Measurements from ENCODE around the gene NHERF2.
"Not testable (repeated sequence)": the region's sequence is repeated elsewhere in the genome, so short reads cannot be mapped to it uniquely, and the experiment has no call there.

Gene NHERF2

DNA sequence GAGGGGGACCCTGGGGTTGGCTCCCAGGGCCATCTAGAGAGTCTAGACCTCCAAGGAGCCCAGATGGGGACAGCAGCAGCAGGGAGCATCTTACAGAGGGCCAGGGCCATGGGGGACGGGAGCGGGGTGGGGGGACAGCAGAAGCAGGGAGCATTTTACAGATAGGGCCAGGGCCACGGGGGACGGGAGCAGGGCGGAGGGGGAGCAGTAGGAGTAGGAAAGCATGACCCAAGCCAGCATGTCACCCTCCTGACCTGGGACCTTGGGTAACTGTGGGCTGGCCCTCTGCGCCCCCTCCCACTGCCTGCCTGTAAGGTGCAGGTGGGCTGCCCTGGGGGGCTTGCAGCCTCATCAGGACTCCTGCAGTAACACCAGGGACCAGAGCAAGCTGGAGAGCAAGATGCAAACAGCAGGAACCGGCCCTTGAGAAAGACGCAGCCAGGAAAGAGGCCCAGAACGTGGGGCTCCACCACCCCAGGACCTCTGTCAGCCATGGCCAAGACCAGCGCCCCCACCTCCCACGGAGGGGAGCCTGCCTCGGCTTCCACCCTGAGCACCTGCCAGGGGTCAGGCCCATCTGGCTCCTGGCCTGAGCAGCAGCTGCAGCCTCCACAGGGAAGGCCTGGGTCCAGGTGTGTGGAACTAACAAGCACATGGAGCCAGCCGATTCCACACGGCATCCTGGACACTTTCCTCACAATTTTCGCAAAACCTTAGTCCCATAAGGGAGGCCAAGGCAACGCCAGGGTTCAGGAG is 19.4 kb upstream of the NHERF2 start:
- no peak for DNase-seq (ENCODE audit: low spot score)

GRCh38 chr16:2008009-2008526 is 18.6 kb upstream of the NHERF2 start:
- DNase-seq (ENCODE audit: low spot score), result peak; percentile 79

- peak; percentile 43 for DNase-seq (ENCODE audit: low spot score)
Measured at GRCh38 chr16:2008631-2009163, 18.0 kb upstream of the NHERF2 start.

GRCh38 chr16:2009164-2009711 is 17.5 kb upstream of the NHERF2 start:
- DNase-seq (ENCODE audit: low spot score), result no peak

DNA sequence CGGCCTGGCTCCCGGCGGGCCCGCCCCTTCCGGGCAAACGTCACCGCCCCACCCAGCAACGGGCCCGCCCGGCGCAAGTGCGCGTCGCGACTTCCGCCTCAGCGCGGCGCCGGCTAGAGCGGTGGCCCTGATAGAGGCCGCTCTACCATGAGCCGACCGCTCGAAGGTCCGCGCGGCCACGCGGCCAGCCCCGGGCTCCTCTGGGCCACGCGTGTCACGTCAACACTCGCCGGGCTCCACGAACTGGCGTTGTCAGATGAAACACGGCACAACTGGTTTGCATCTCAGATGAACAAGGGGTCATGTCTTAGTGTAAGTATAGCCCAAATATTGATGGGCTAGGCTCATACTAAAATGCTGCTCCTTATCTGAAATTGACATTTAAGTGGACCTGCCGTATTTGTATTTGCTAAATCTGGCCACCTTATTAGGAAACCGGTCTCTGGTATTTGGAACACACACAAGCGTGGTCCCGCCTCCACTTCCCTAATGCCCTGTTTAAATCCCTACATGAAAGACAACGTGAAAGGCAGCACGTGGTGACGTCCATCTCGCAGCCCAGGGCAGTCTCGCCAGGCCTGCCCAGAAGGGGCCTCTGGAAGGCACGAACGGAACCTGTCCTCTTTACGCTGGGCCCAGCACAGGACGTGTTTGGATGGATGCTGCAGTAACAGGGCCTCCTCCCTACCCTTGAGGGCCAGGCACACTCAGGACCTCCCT is 16.8 kb upstream of the NHERF2 start, which contains the start of gene ZNF598:
Gene ZNF598, minus strand, starts transcription at position 31 of the 720 bp plus-strand sequence.
- peak; percentile 88 for DNase-seq (ENCODE audit: low spot score)

DNA sequence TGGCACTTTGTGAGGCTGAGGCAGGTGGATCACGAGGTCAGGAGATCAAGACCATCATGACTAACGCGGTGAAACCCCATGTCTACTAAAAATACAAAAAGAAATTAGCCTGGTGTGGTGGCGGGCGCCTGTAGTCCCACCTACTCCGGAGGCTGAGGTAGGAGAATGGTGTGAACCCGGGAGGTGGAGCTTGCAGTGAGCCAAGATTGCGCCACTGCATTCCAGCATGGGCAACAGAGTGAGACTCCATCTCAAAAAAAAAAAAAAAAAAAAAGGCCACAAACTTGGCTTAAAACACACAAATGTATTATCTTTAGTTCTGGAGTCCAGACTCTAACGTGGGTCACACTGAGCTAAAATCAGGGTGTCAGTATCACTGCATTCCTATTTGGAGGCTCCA is 15.0 kb upstream of the NHERF2 start:
- DNase-seq (ENCODE audit: low spot score), result not testable (repeated sequence)

- DNase-seq (ENCODE audit: low spot score), result no peak
Measured at GRCh38 chr16:2013527-2013926, 13.2 kb upstream of the NHERF2 start.

GRCh38 chr16:2015117-2015946 is 11.4 kb upstream of the NHERF2 start:
- DNase-seq (ENCODE audit: low spot score), result no peak

GRCh38 chr16:2015947-2016208 is 10.8 kb upstream of the NHERF2 start:
- no peak for DNase-seq (ENCODE audit: low spot score)

DNA sequence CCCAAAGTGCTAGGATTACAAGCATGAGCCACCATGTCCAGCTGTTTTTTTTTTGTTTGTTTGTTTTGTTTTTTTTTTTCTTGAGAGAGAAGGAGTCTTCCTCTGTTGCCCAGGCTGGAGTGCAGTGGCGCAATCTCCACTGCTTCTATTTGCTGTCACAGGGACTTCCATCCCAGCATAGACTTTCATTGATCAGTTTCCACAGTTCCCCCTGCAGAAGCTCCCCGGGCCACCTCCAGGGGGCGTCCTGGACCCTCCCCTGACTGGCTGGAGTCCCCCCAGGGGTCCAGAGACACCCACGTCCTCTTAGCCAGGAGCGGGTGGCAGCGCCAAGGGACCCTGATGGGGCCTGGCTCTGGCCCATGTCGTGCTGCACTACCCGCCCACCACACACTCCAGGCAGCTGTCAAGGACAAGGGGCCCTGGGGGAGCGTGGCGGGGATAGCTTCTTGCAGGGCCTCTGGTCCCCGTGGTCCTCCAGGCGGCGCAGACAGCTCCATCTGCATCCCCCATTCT is 10.2 kb upstream of the NHERF2 start:
- DNase-seq (ENCODE audit: low spot score), result no peak

DNA sequence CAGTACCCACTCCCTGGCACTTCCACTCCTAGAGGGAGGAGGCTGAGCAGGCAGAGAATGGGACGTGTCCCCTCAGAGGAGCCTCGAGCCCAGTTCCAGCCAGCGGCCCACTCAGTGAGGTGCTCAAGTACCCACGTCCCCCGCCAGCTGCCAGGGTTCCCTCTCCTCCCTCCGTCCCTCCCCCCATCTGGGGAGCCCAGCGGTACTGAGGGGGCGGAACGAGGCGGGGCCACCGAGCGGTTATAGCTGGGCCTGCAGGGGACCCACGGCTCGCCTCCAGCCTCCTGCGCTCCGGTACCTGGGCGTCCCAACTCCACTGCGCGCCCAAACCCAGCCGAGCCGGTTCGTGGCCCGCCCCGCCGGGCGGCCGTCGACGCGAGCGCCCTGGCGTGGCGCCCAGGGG is 7.2 kb upstream of the NHERF2 start, which contains the start of gene NPW:
Gene NPW, plus strand, starts transcription at position 268 of the 403 bp plus-strand sequence.
- DNase-seq (ENCODE audit: low spot score), result no peak

GRCh38 chr16:2019921-2020831 is 6.5 kb upstream of the NHERF2 start:
- no peak for DNase-seq (ENCODE audit: low spot score)

DNA sequence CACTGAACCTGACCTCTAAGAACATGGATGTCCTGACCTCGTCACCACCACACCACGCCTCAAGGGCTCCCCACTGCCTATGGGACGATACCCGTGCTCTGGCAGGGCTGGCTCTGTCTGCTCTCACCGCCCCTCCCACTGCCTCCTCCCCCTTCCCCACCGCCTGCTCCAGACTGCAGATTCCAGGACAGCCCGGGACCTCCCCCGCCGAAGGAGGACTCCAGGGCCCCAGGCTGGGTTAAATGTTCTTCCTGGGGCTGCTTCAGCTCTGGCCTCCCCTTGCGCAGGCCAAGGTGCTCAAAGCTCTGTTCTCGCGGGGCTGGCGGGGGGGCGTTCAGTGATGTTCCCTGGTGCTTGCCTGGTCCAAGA is 4.0 kb upstream of the NHERF2 start:
- DNase-seq (ENCODE audit: low spot score), result no peak

GRCh38 chr16:2023092-2024031 is 3.3 kb upstream of the NHERF2 start:
- DNase-seq (ENCODE audit: low spot score), result peak; percentile 79

DNA sequence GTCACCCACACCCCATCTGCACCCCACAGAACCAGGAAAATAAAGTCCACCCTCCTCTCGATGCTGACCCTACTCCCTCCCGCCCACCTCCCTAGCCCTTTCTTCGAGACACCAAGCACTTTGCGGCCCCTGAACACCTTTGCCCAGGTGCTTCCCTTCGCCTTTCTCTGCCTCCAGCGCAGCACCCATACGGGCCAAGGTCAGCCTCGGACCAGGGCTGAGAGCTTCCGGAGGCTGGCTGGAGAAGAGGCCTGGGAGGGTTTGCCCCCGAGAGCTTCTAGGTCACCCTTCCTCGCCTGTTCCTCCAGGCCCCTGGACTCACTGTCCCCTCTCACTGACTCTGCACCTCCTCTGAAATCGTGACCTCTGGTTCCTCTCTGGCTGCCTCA is 2.7 kb upstream of the NHERF2 start:
- no peak for DNase-seq (ENCODE audit: low spot score)

- no peak for DNase-seq (ENCODE audit: low spot score)
Measured at GRCh38 chr16:2025251-2025650, 1.5 kb upstream of the NHERF2 start.

DNA sequence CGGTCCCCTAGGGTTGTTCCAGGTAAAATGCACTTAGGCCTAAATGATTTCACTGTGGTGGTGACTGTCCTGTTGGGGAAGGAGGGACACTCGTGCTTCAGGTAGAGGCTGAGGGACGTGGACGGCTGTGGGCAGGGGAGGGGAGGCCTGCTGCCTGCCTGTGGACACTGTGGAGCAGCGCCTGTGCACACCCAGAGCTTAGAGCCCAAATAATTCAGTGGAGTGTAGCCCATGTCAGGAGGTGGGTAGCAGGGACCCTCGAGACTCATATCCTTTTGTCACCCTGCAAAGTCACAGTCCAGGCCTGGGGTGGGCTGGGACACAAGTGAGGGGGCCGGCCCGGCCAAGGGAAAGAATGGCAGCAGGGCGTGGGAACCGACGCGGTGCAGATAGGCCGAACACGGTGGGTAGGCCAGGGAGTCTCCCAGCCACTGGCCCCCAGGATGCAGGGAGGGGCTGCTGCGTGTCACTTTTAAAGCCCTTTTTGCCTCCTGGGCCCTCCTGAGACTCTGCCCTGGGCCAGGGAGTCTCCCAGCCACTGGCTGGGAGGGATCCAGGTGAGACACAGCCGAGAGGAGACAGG is 733 bp upstream of the NHERF2 start:
- no peak for DNase-seq (ENCODE audit: low spot score)

- DNase-seq (ENCODE audit: low spot score), result peak; percentile 72
Measured at GRCh38 chr16:2027024-2028010, 615 bp downstream of the NHERF2 start.
